Mesenchymal stem cell (in vitro differentiated cells and primary cell): ENCODE results near the gene RDH11. TPM values are rescaled to one million over a fixed set of nuclear protein-coding genes. Genes with fewer than 3 reads are reported as not detected.

Experiments used
- small RNA-seq: library from polyadenylated mRNA; stranded (forward); fragments of <200 nt; extraction: miRNeasy Mini kit (QIAGEN cat#:217004); gene quantifications from one replicate; pipeline ENCODE3, GENCODE V24; 2013; ENCODE audit warnings: low read depth

RDH11 gene

Small RNA genes within 50 kb of the gene (small RNA-seq; reads per million reads assigned to genes)
- not detected for gene AL049779.3
- gene RN7SL369P, result not detected
- gene RNA5SP386, result not detected
